Islet precursor cell (in vitro differentiated cells): ENCODE data around the gene MS4A12.
"Not testable (repeated sequence)": the region's sequence is repeated elsewhere in the genome, so short reads cannot be mapped to it uniquely, and the experiment has no call there.

Experiments used
- DNase-seq: peaks from one replicate; pipeline ENCODE4 v3.0.0-alpha.2; 2018

The MS4A12 gene

GRCh38 chr11:60492488-60493009 is at the start of gene MS4A12:
TSS of gene MS4A12 (plus strand) at chr11:60492778. CDS start at chr11:60497319, 4,541 bp downstream.
- no peak for DNase-seq

- no peak for DNase-seq
Observed at GRCh38 chr11:60447070-60447469, 45.5 kb upstream of the MS4A12 start.

GRCh38 chr11:60447846-60448245 is 44.7 kb upstream of the MS4A12 start:
- DNase-seq: no peak

GRCh38 chr11:60451185-60451584 is 41.4 kb upstream of the MS4A12 start:
- not testable (repeated sequence) for DNase-seq

GRCh38 chr11:60454212-60454611 is 38.4 kb upstream of the MS4A12 start:
- DNase-seq: no peak

GRCh38 chr11:60455531-60456042 is 37.0 kb upstream of the MS4A12 start, which contains the start of gene MS4A1:
TSS of gene MS4A1 (plus strand) at chr11:60455847. CDS start at chr11:60462375, 6,528 bp downstream.
- no peak for DNase-seq

GRCh38 chr11:60457576-60457975 is 35.0 kb upstream of the MS4A12 start:
- no peak for DNase-seq

- no peak for DNase-seq
Observed at GRCh38 chr11:60459345-60459744, 33.2 kb upstream of the MS4A12 start.

- DNase-seq: no peak
Observed at GRCh38 chr11:60468829-60469228, 23.7 kb upstream of the MS4A12 start.

GRCh38 chr11:60469723-60470122 is 22.9 kb upstream of the MS4A12 start:
- DNase-seq: no peak

- no peak for DNase-seq
Observed at GRCh38 chr11:60477035-60477445, 15.5 kb upstream of the MS4A12 start.

- no peak for DNase-seq
Observed at GRCh38 chr11:60482361-60482760, 10.2 kb upstream of the MS4A12 start.

- peak; percentile 78 for DNase-seq
Observed at GRCh38 chr11:60485987-60486386, 6.6 kb upstream of the MS4A12 start.

GRCh38 chr11:60493454-60493853 is 876 bp downstream of the MS4A12 start:
- no peak for DNase-seq

GRCh38 chr11:60498399-60498798 is 5.8 kb downstream of the MS4A12 start:
- DNase-seq: no peak

GRCh38 chr11:60498853-60499252 is 6.3 kb downstream of the MS4A12 start:
- no peak for DNase-seq

- DNase-seq: no peak
Observed at GRCh38 chr11:60500276-60500910, 7.8 kb downstream of the MS4A12 start.

- no peak for DNase-seq
Observed at GRCh38 chr11:60502221-60502775, 9.7 kb downstream of the MS4A12 start.

GRCh38 chr11:60504219-60504905 is 11.8 kb downstream of the MS4A12 start:
- no peak for DNase-seq

GRCh38 chr11:60509609-60510008 is 17.0 kb downstream of the MS4A12 start:
- not testable (repeated sequence) for DNase-seq

- not testable (repeated sequence) for DNase-seq
Observed at GRCh38 chr11:60510209-60510608, 17.6 kb downstream of the MS4A12 start.

- no peak for DNase-seq
Observed at GRCh38 chr11:60511393-60511792, 18.8 kb downstream of the MS4A12 start.

GRCh38 chr11:60512651-60513225 is 20.2 kb downstream of the MS4A12 start:
- no peak for DNase-seq
